Smooth muscle cell of the coronary artery (primary cell): Measurements from ENCODE around the gene SDCBP2. TPM values are rescaled to one million over a fixed set of nuclear protein-coding genes. Genes with fewer than 3 reads are reported as not detected.

Source experiments
- total RNA-seq: library from RNA; depleted of rRNA; stranded (reverse); fragments of >200 nt; gene quantifications from 2 replicates; pipeline ENCODE4 v1.2.3, GENCODE V29; 2014; ENCODE audit warnings: low replicate concordance

SDCBP2 gene, protein sequence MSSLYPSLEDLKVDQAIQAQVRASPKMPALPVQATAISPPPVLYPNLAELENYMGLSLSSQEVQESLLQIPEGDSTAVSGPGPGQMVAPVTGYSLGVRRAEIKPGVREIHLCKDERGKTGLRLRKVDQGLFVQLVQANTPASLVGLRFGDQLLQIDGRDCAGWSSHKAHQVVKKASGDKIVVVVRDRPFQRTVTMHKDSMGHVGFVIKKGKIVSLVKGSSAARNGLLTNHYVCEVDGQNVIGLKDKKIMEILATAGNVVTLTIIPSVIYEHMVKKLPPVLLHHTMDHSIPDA
- 0.35 and 1.8 TPM in 2 replicates for total RNA-seq

DNA sequence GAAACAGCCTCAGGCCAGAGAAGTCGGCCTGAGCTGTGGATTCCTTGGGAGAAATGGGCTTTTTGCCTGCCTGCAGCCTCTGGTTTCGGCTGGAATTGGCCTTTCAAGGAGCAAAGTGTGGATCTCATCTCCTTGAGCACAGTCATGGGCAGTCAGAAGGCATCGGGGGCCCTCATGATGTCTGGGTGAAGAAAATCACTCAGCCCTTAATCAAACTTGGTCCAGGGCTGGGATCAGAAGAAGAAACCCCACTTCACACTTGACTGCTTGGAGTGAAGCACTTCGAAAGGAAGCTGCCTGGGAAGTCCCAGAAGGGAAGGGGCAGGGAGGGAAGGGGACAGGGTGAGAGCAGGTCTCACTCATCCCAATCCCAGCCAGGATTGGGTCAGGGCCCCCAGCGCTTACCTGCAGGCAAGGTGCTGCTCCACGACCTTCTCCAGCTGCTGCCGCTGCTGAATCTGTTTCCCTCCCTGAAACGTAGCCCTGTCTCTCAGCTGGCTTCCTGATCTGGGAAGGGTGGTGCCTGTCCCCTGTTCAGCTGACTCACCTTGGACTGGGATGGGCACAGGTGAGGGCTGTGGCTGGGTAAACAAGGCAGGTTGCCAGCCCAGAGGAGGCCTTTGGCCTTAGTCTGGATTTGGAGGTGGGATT, at the start of gene SDCBP2:
TSS of gene SDCBP2 (minus strand) at position 460 of the 651 bp plus-strand sequence. CDS start 8,723 bp downstream, outside the sequence.

DNA sequence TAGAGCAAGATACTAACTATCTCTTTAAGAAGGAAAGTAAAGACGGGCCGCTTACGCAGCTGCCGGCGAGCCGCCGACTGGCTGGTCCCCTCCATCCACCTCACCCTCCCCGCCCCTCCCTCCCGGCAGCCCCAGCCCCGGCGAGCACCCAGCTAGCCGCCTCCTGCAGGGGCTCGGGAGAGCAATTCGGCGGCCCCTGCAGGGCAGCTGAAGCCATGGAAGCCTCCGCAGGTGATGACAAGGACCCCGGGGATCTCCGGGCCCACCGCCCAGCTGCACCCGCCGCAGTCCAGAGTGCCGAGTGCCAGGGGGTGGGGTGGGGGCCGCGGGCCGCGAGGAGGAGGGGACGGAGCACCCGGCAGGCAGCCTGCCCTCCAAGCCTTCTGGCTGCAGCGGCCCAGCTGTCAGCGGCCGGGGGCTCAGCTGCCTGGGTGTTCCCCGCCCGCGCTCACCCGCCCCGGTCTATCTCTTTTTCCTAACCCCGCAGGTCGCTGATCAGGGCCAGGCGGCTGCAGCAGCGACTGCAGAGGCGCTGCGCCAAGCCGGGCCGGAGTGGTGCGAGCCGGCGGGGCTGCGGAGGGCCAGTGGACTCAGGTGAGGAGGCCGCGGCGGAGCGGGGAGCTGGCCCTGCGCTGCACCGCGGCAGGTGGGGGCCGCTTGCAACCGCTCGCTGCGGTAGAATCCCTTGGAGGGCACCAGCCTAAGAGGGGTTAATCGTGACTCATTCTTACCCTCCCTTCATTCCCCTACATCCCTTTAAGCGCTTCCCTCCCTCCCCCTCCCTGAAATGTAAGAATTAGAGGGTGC, 62.6 kb downstream of the SDCBP2 start, which contains the start of gene SNPH:
TSS of gene SNPH (plus strand) at position 128 of the 807 bp plus-strand sequence. CDS start 29,946 bp downstream, outside the sequence.

Other genes starting within 250 kb of the SDCBP2 start
- gene PSMF1, start 210.5 kb downstream of the SDCBP2 start, total RNA-seq: 17.4 and 20.2 TPM in 2 replicates
- gene TMEM74B, start 144.2 kb downstream of the SDCBP2 start, total RNA-seq: not detected in 2 replicates
- gene C20orf202, start 125.7 kb downstream of the SDCBP2 start, total RNA-seq: not detected in 2 replicates
- gene RAD21L1, start 103.1 kb downstream of the SDCBP2 start, total RNA-seq: not detected in 2 replicates
- 6.8 and 7.1 TPM in 2 replicates for gene SNPH, start 62.8 kb downstream of the SDCBP2 start, total RNA-seq
- gene FKBP1A, start 63.9 kb upstream of the SDCBP2 start, total RNA-seq: 102 and 160 TPM in 2 replicates
- gene NSFL1C, start 137.7 kb upstream of the SDCBP2 start, total RNA-seq: 15.4 and 20.7 TPM in 2 replicates
- gene SIRPB2, start 162.3 kb upstream of the SDCBP2 start, total RNA-seq: not detected in 2 replicates
- not detected in 2 replicates for gene SIRPD, start 228.6 kb upstream of the SDCBP2 start, total RNA-seq